ENCODE data around the gene RBMXL3. TPM values are rescaled to one million over a fixed set of nuclear protein-coding genes. Genes with fewer than 3 reads are reported as not detected.
"Not testable (repeated sequence)": the region's sequence is repeated elsewhere in the genome, so short reads cannot be mapped to it uniquely, and the experiment has no call there.

Gene RBMXL3
- total RNA-seq, 1 donor from 2014 or later: not detected

DNA sequence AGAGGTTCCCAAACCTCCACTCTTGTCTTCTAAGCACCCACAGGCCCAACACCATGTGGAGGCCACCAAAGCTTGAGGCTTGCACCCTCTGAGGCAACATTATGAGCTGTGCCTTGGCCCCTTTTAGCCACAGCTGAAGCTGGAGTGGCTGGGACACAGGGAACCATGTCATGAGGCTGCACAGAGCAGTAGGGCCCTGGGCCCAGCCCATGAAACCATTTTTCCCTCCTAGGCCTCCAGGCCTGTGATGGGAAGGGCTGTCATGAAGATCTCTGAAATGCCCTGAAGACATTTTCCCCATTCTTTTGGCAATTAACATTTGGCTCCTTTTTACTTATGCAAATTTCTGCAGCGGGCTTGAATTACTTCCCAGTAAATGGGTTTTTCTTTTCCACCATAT lies 14.8 kb downstream of the RBMXL3 start:
- H3K36me3 Mint-ChIP-seq (ENCODE audit: low read depth): no peaks in the 10 kb centered on the region
- H3K4me1 Mint-ChIP-seq (ENCODE audit: low read depth): no peaks in the 10 kb centered on the region
- no peak overlapping the region for H3K27ac Mint-ChIP-seq
- H3K9me3 Mint-ChIP-seq: peaks cover 4% of the 10 kb centered on the region
- H3K27me3 Mint-ChIP-seq (ENCODE audit: insufficient read depth): no peaks in the 10 kb centered on the region
- DNase-seq (ENCODE audit: low spot score): no peak
- intact Hi-C loops (cut with micrococcal nuclease): no loop called here
- H3K4me3 Mint-ChIP-seq: no peak overlapping the region

DNA sequence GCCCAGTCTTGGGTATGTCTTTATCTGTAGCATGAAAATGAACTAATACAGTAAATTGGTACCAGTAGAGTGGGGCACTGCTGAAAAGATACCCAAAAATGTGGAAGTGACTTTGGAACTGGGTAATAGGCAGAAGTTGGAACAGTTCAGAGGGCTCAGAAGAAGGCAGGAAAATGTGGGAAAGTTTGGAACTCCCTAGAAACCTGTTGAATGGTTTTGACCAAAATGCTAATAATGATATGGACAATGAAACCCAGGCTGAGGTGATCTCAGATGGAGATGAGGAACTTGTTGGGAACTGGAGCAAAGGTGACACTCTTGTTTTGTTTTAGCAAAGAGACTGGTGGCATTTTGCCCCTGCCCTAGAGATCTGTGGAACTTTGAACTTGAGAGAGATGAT lies 20.3 kb downstream of the RBMXL3 start:
- H3K9me3 Mint-ChIP-seq; H3K4me3 Mint-ChIP-seq; intact Hi-C loops (cut with micrococcal nuclease); DNase-seq (ENCODE audit: low spot score); H3K36me3 Mint-ChIP-seq (ENCODE audit: low read depth); H3K27ac Mint-ChIP-seq; H3K4me1 Mint-ChIP-seq (ENCODE audit: low read depth); H3K27me3 Mint-ChIP-seq (ENCODE audit: insufficient read depth): not testable (repeated sequence)

DNA sequence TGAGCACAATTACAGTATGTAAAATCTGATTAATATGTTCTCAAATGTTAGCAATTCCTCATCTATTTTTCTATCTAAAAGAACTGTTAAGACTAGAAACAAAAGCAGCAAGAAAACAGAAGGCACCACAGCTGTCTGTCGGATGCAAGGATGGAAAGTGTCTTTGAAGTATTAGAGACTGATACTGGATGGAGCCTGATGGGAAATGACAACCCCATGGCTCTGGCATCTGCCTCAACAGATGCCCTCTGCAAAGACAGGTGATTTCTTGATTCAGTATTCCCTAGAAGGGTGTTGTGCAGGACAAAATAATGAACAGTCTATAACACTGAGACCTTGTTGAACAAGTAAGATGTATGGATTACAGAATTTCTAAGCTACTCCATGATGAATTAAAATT lies 24.9 kb downstream of the RBMXL3 start:
- Mint-ChIP-seq H3K9me3 (no peaks in the 10 kb centered on the region), H3K4me1 (ENCODE audit: low read depth) (no peaks in the 10 kb centered on the region), H3K27ac (no peak overlapping the region), H3K36me3 (ENCODE audit: low read depth) (no peaks in the 10 kb centered on the region), H3K4me3 (no peak overlapping the region), H3K27me3 (ENCODE audit: insufficient read depth) (no peaks in the 10 kb centered on the region)
- intact Hi-C loops (cut with micrococcal nuclease): no loop called here
- no peak for DNase-seq (ENCODE audit: low spot score)

DNA sequence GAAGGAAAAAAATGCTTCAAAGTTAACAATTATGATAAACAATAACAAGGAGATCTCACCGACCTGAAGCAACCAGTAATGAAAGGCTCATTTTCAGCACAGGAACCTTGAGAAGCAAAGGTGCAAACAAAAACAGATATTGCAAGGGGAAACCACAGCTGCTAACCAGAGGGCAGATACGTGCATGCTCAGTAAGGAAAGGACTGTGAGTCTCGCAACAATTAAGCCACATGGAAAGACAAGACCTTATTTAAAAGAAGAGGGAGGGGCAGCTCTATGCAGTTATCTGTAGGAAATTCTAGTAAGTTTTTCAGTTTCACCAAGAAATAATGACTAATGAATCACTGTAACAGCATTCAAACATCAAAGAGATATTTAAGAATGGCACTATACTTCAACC lies 25.4 kb downstream of the RBMXL3 start:
- H3K27ac Mint-ChIP-seq: no peak overlapping the region
- intact Hi-C loops (cut with micrococcal nuclease): no loop called here
- no peak overlapping the region for H3K4me3 Mint-ChIP-seq
- no peaks in the 10 kb centered on the region for H3K4me1 Mint-ChIP-seq (ENCODE audit: low read depth)
- no peaks in the 10 kb centered on the region for H3K9me3 Mint-ChIP-seq
- DNase-seq (ENCODE audit: low spot score): no peak
- no peaks in the 10 kb centered on the region for H3K36me3 Mint-ChIP-seq (ENCODE audit: low read depth)
- no peaks in the 10 kb centered on the region for H3K27me3 Mint-ChIP-seq (ENCODE audit: insufficient read depth)

DNA sequence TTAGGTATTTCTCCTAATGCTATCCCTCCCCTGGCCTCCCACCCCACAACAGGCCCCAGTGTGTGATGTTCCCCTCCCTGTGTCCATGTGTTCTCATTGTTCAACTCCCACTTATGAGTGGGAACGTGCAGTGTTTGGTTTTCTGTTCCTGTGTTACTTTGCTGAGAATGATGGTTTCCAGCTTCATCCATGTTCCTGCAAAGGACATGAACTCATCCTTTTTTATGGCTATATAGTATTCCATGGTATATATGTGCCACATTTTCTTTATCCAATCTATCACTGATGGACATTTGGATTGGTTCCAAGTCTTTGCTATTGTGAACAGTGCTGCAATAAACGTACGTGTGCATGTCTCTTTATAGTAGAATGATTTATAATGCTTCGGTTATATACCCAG lies 28.1 kb downstream of the RBMXL3 start:
- H3K27ac Mint-ChIP-seq; H3K4me3 Mint-ChIP-seq; H3K9me3 Mint-ChIP-seq; intact Hi-C loops (cut with micrococcal nuclease); H3K4me1 Mint-ChIP-seq (ENCODE audit: low read depth); H3K27me3 Mint-ChIP-seq (ENCODE audit: insufficient read depth); H3K36me3 Mint-ChIP-seq (ENCODE audit: low read depth); DNase-seq (ENCODE audit: low spot score): not testable (repeated sequence)

DNA sequence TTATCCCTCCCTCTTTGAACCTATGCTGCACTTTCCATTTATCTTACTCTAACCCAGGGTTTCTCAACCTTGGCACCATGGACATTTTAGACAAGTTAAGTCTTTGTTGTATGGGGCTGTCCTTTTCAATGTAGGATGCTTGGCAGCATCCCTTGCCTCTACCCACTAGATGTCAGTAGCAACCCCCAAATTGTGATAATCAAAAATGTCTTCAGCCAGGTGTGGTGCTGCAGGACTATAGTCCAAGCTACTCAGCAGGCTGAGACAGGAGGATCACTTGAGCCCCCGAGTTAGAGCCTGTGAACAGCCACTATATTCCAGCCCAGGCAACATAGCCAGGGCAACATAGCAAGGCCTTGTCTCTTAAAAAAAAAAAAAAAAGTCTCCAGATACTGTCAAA lies 37.7 kb downstream of the RBMXL3 start:
- H3K36me3 Mint-ChIP-seq (ENCODE audit: low read depth): no peaks in the 10 kb centered on the region
- intact Hi-C loops (cut with micrococcal nuclease): no loop called here
- H3K4me3 Mint-ChIP-seq: no peak overlapping the region
- H3K27me3 Mint-ChIP-seq (ENCODE audit: insufficient read depth): peaks cover 3% of the 10 kb centered on the region
- H3K9me3 Mint-ChIP-seq: no peaks in the 10 kb centered on the region
- no peak for DNase-seq (ENCODE audit: low spot score)
- H3K4me1 Mint-ChIP-seq (ENCODE audit: low read depth): no peaks in the 10 kb centered on the region
- H3K27ac Mint-ChIP-seq: no peak overlapping the region

DNA sequence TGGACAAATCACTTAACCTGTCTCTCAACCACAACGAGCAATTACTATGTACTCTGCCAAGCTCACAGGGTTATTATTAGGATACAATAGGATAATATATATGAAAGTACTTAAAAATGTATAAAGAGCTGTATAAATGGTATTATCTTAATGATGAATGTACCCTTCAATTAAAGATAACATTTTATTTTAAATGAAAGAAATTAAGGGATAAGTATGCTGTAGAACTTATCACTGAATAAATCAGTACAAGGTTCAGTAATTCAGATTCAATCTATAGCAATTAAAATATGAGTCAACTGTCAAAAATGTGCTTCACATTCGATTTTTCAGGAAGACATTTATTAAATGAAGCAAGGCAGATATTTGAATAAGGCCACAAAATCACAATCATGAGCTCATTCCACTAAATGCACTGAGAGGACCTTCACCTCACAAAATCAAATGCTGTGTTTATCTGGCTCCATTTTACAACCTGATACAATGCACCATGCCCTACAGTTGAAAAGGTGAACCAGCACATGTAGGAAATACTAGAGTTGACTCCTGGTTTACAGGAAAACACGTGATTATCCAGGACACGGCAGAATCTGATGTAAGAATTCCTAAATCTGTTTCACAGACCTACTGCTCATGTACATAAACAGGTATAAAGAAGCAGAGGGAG lies 40.3 kb downstream of the RBMXL3 start:
- H3K4me1 Mint-ChIP-seq (ENCODE audit: low read depth): no peaks in the 10 kb centered on the region
- no peaks in the 10 kb centered on the region for H3K36me3 Mint-ChIP-seq (ENCODE audit: low read depth)
- H3K27me3 Mint-ChIP-seq (ENCODE audit: insufficient read depth): peaks cover 18% of the 10 kb centered on the region
- no peak overlapping the region for H3K27ac Mint-ChIP-seq
- H3K4me3 Mint-ChIP-seq: no peak overlapping the region
- intact Hi-C loops (cut with micrococcal nuclease): no loop called here
- DNase-seq (ENCODE audit: low spot score): no peak
- no peaks in the 10 kb centered on the region for H3K9me3 Mint-ChIP-seq

DNA sequence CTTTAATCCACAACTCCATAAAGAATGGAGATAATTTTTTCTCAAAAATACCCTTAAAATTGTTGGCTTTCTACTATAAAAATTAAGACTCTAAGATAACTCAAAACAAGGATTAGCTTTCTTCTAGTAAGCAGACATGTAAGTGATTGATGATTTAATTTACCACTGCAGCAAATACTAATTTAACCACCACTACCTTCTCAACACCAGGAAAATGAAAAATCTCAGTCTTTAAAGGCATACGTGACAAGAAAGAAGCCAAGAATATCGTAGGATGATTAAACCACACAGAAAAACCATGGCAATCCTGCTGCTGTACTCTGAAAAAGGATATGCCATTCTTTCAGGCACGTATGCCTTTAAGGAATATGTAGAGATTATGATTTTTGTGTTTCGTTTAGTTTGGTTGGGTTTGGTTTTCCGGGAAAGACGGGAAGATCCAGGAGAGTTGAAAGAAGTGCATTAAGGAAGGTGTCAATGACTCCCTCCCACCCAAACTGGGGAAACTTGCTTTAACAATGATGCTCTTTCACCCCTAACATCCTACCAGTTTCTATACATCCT lies 43.8 kb downstream of the RBMXL3 start:
- H3K9me3 Mint-ChIP-seq: no peaks in the 10 kb centered on the region
- no peak for DNase-seq (ENCODE audit: low spot score)
- no peaks in the 10 kb centered on the region for H3K36me3 Mint-ChIP-seq (ENCODE audit: low read depth)
- peaks cover 25% of the 10 kb centered on the region for H3K27me3 Mint-ChIP-seq (ENCODE audit: insufficient read depth)
- H3K27ac Mint-ChIP-seq: no peak overlapping the region
- H3K4me1 Mint-ChIP-seq (ENCODE audit: low read depth): no peaks in the 10 kb centered on the region
- intact Hi-C loops (cut with micrococcal nuclease): no loop called here
- H3K4me3 Mint-ChIP-seq: no peak overlapping the region

DNA sequence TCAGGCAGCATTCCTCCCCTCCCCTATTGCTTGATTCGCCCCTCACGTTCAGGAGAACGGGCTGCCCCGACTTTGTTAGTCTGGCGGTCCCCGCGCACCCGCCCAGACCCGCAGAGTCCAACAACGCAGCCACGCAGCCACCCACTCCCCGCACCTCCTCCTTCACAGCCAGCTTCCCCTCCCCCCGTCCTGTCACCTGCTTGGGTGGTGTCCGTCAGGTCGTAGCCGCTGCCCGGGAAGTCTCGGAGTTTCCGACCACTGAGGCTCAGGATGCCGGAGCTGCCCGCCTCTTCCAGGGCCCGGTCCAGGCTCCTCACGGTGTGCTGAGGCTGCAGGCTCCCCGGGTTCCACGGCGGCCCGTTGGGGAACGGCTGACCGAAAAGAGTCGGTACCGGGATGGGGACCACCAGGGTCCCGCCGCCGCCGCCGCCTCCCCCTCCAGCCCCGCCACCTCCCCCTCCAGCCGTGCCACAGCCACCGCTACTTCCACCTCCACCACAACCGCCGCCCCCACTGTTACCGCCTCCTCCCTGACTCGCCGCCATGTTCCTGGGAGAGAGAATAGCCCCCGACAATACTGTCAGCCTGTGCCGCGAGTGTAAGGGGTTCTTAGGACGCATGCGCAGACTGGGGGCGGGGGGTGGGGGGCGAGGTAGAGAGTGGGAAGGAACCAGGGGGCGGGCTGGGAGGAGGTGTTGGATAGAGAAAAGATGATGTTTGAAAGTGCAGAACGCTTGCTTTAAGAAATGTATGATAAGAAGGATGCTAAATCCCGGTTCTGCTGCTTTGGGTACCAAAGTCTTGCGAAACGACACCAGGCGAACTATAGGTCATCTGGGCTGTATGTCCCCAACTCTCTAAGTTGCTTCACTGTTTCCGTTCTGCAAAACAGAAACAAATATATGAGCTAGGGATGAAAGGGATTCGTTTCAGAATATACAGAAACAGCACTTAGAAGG lies 44.6 kb downstream of the RBMXL3 start, which contains the start of gene LRCH2:
Gene LRCH2, minus strand, starts transcription at position 600 of the 959 bp plus-strand sequence. Its CDS starts 55 bp downstream, at position 545.
- no peak within 1 kb of the TSS for H3K27ac Mint-ChIP-seq
- intact Hi-C loops (cut with micrococcal nuclease): no loop called here
- no peak for DNase-seq (ENCODE audit: low spot score)
- H3K4me1 Mint-ChIP-seq (ENCODE audit: low read depth): no peaks in the 10 kb centered on the region
- no peaks in the 10 kb centered on the region for H3K9me3 Mint-ChIP-seq
- no peaks in the 10 kb centered on the region for H3K36me3 Mint-ChIP-seq (ENCODE audit: low read depth)
- no peak within 1 kb of the TSS for H3K4me3 Mint-ChIP-seq
- H3K27me3 Mint-ChIP-seq (ENCODE audit: insufficient read depth): peaks cover 25% of the 10 kb centered on the region

DNA sequence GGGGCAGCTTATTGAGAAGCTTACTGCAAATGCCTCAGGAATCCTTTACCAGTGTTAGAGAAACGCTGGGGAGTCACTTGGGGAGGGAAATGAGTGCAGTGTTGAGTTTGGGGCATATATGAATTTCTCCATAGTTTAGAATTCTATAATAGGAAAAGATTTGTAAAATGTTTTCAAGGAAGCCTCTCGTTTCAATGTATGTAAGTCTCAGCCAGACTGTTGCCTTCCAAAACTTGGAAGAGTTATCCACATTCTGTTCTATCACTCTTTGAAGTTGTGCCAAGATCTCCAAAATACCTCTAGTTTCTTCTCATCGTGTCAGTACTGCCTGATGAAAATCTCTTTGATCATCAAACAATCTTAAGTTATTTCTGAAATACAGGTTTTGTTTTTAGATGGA lies 45.3 kb downstream of the RBMXL3 start:
- DNase-seq (ENCODE audit: low spot score): no peak
- H3K36me3 Mint-ChIP-seq (ENCODE audit: low read depth): no peaks in the 10 kb centered on the region
- no peak overlapping the region for H3K27ac Mint-ChIP-seq
- no peaks in the 10 kb centered on the region for H3K4me1 Mint-ChIP-seq (ENCODE audit: low read depth)
- intact Hi-C loops (cut with micrococcal nuclease): no loop called here
- peaks cover 25% of the 10 kb centered on the region for H3K27me3 Mint-ChIP-seq (ENCODE audit: insufficient read depth)
- H3K4me3 Mint-ChIP-seq: no peak overlapping the region
- no peaks in the 10 kb centered on the region for H3K9me3 Mint-ChIP-seq

DNA sequence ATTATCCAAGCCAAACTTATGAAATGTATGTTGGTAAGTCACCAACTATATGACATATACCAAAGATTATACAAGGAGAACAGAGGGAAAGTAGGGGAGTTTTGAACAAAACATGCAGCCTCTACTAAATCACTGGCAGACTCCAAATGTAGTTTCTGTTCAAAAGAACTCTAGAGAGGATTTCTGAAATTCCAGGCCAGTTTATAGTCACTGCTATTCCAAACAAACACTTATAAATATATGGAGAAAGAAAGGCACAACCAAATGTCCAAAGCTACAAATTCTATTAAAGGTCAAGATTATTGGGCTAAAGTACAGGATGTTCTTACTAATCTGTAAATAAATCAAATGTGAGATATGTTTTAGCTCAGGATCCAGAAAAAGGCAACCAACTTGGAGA lies 47.4 kb downstream of the RBMXL3 start:
- Mint-ChIP-seq H3K27me3 (ENCODE audit: insufficient read depth) (peaks cover 25% of the 10 kb centered on the region), H3K27ac (no peak overlapping the region), H3K4me3 (no peak overlapping the region), H3K36me3 (ENCODE audit: low read depth) (no peaks in the 10 kb centered on the region), H3K9me3 (no peaks in the 10 kb centered on the region), H3K4me1 (ENCODE audit: low read depth) (no peaks in the 10 kb centered on the region)
- intact Hi-C loops (cut with micrococcal nuclease): no loop called here
- no peak for DNase-seq (ENCODE audit: low spot score)

DNA sequence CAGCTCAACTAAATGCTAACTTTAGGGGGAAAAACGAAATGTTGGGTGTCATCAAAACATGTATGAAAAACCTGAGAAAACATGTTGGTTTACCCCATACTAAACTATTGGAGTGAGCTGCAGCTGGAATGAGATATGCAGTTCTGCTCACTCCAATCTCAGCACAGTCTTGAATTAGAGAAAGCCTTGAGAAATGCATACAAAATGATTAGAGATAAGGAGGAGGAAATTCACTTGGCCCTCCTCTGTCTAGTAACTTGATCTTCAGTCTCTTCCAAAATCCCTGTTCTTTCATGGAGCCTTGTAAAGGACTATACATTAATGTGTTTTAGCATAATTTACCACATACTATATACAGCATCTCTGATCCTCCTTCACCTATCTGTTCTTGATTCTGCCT lies 47.8 kb downstream of the RBMXL3 start:
- Mint-ChIP-seq H3K4me3 (no peak overlapping the region), H3K9me3 (no peaks in the 10 kb centered on the region), H3K4me1 (ENCODE audit: low read depth) (no peaks in the 10 kb centered on the region), H3K27ac (no peak overlapping the region), H3K27me3 (ENCODE audit: insufficient read depth) (peaks cover 21% of the 10 kb centered on the region), H3K36me3 (ENCODE audit: low read depth) (no peaks in the 10 kb centered on the region)
- intact Hi-C loops (cut with micrococcal nuclease): no loop called here
- no peak for DNase-seq (ENCODE audit: low spot score)
